Activated CD4-positive, alpha-beta T cell treated with anti-CD3 and anti-CD28 coated beads for 48 hours (primary cell): ENCODE measurements around the gene SERPINF2.
"Not testable (repeated sequence)": the region's sequence is repeated elsewhere in the genome, so short reads cannot be mapped to it uniquely, and the experiment has no call there.

Experiments
- DNase-seq: peaks from one replicate; pipeline ENCODE4 v3.0.0-alpha.2; 2020

SERPINF2 gene

GRCh38 chr17:1764705-1765104 is 22.0 kb downstream of the SERPINF2 start:
- not testable (repeated sequence) for DNase-seq

- DNase-seq = no peak
Measured at GRCh38 chr17:1765576-1765975, 22.9 kb downstream of the SERPINF2 start.

GRCh38 chr17:1766382-1767135 is 23.9 kb downstream of the SERPINF2 start:
- no peak for DNase-seq

- no peak for DNase-seq
Measured at GRCh38 chr17:1767358-1767757, 24.7 kb downstream of the SERPINF2 start.

- peak; percentile 19 for DNase-seq
Measured at GRCh38 chr17:1769822-1770477, 27.3 kb downstream of the SERPINF2 start.

GRCh38 chr17:1773000-1773695 is 30.5 kb downstream of the SERPINF2 start:
- DNase-seq = not testable (repeated sequence)

- no peak for DNase-seq
Measured at GRCh38 chr17:1773696-1774181, 31.1 kb downstream of the SERPINF2 start.

GRCh38 chr17:1774390-1775176 is 31.9 kb downstream of the SERPINF2 start:
- DNase-seq = no peak

- DNase-seq = no peak
Measured at GRCh38 chr17:1776328-1776727, 33.7 kb downstream of the SERPINF2 start.

- no peak for DNase-seq
Measured at GRCh38 chr17:1776857-1777256, 34.2 kb downstream of the SERPINF2 start.

- DNase-seq = no peak
Measured at GRCh38 chr17:1779571-1780131, 37.0 kb downstream of the SERPINF2 start.

- no peak for DNase-seq
Measured at GRCh38 chr17:1782171-1782567, 39.5 kb downstream of the SERPINF2 start.

GRCh38 chr17:1783271-1783670 is 40.6 kb downstream of the SERPINF2 start:
- no peak for DNase-seq

GRCh38 chr17:1783834-1784611 is 41.4 kb downstream of the SERPINF2 start:
- no peak for DNase-seq

- DNase-seq = no peak
Measured at GRCh38 chr17:1785930-1786329, 43.3 kb downstream of the SERPINF2 start.

- no peak for DNase-seq
Measured at GRCh38 chr17:1786708-1787107, 44.0 kb downstream of the SERPINF2 start.

GRCh38 chr17:1787301-1787902 is 44.7 kb downstream of the SERPINF2 start:
- no peak for DNase-seq

- no peak for DNase-seq
Measured at GRCh38 chr17:1789936-1790335, 47.3 kb downstream of the SERPINF2 start.

GRCh38 chr17:1792495-1793446 is 50.1 kb downstream of the SERPINF2 start:
- no peak for DNase-seq

GRCh38 chr17:1793447-1793806 is 50.8 kb downstream of the SERPINF2 start:
- DNase-seq = no peak
